Fibroblast of mammary gland (primary cell): Measurements from ENCODE around the gene AGPAT4.
A peak's percentile ranks its signal among the peaks of the same experiment; 100 is the strongest.

Experiments used
- DNase-seq: peaks from one replicate; pipeline ENCODE4 v3.0.0-alpha.2; 2010; ENCODE audit warnings: low read depth
- H3K4me3 ChIP-seq: 2 replicates; pipeline ENCODE4 v1.5.1; 2011; ENCODE audit warnings: low read depth, mild to moderate bottlenecking, low read length, moderate library complexity; ENCODE audit not compliant: control insufficient read depth
- TF ChIP-seq, protein P1 (sequence below): conservative IDR thresholded peaks from 2 replicates; pipeline ENCODE4 v1.5.1; 2011; ENCODE audit warnings: low read depth, low read length, inconsistent platforms; ENCODE audit not compliant: control insufficient read depth, insufficient read depth

Gene AGPAT4

DNA sequence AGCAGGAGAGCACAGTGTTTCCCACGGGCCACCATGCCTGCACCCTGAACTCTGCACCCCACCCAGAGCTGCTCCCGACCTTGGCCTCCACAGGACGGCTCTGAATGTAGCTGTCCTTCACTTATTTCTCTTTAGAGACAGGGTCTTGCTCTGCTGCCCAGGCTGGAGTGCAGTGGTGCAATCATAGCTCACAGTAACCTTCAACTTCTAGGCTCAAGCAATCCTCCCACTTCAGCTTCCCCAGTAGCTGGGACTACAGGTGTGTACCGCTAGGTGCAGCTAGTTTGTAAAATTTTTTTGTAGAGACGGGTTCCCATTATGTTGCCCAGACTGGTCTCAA is 130.9 kb downstream of the AGPAT4 start:
- TF ChIP-seq, protein P1, sequence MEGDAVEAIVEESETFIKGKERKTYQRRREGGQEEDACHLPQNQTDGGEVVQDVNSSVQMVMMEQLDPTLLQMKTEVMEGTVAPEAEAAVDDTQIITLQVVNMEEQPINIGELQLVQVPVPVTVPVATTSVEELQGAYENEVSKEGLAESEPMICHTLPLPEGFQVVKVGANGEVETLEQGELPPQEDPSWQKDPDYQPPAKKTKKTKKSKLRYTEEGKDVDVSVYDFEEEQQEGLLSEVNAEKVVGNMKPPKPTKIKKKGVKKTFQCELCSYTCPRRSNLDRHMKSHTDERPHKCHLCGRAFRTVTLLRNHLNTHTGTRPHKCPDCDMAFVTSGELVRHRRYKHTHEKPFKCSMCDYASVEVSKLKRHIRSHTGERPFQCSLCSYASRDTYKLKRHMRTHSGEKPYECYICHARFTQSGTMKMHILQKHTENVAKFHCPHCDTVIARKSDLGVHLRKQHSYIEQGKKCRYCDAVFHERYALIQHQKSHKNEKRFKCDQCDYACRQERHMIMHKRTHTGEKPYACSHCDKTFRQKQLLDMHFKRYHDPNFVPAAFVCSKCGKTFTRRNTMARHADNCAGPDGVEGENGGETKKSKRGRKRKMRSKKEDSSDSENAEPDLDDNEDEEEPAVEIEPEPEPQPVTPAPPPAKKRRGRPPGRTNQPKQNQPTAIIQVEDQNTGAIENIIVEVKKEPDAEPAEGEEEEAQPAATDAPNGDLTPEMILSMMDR, result no peak
- H3K4me3 ChIP-seq, result no peak overlapping the region
- DNase-seq, result no peak

DNA sequence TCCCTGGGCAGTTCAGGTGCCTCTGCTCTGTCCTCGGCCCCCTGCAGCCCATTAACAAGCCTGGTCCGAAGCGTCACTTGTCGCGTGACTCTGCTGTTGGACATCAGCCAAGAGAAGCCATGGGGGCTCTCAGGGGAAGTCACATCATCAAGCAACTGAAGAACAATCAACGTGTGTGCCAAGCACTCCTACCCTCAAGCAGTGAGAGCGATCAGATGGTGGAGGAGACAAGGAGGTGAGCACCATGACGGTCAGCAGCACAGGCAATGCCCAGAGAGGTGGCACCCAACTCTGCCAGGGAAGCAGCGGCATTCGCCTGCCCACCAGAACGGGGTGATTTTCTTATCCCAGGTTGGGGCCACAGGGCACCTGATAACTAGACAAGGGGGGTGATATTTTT is 132.7 kb downstream of the AGPAT4 start:
- TF ChIP-seq, protein P1, result no peak
- peak; percentile 19 for DNase-seq
- H3K4me3 ChIP-seq, result no peak overlapping the region

DNA sequence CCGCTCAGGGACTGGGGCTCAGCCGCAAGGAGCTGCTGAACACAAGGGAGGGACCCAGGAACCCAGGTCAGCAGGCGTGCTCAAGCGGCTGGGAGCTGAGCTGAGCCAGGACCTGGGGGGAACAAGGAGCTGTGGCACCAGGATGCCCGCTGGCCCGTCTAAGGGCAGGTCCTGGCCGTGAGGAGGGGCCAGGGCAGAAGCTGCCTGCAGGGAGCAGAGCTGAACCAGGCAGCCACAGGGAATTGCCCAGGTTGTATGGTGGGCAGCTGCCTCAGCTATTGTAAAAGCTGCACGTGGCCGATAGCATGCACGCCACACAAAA is 133.3 kb downstream of the AGPAT4 start:
- TF ChIP-seq, protein P1, result no peak
- DNase-seq, result no peak
- no peak overlapping the region for H3K4me3 ChIP-seq

DNA sequence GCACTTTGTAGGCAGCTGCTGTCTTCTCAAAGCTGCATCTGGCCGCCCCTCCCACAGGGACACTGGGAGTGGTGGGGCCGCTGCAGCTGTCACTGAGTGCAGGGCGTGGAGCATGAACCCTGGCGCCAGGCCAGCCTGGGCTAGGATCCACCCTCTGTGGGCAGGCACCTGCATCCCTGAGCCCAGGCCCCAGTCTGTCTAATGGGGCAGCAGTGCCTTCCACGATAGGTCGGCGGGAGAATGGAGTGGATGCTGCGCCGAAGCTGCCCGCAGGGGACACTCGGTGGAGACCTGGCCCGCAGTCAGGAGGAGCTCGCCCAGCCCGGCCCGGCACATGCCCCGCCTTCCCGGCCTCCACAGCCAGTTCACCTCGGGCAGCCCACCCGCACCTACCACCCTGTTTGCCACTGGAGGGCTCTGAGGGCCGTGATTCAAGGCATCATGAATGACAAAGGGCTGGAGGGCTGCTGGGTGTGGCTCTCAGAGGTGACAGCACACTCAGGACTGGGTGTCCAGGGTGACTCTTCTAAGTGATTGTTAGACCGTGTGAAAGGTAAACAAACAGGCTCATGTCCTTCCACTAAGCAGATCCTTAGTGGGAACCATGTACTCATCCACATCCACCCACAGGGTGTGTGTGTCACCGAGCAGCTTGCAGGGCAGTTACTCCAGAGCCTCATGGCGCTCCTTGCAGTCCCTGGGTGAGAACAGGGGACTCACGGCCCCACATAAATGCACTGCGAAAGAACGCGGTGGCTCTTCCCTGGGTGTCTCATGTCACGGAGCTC is 133.9 kb downstream of the AGPAT4 start:
- peak; percentile 48 for DNase-seq
- TF ChIP-seq, protein P1, result no peak

DNA sequence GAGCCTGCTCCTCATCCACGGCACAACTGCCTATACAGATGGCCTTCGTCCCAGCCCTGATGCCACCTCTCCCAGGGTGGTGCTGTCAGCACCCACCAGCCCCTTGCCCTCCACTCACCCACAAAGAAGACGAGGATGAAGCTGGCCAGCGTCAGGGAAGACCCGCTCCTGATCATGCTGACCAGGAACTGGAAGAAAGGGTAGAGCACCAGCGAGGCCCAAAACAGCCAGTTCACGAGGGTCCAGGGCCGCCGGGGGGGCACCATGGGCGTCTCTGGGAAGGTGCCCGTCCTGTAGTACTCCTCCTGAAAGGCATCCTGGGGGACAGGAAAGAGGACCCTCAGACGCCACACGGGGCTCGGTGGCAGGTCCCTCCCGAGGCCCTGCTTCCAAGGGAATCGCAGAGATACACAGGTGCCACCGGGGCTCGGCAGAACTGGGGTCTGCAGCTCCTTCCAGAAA is 134.5 kb downstream of the AGPAT4 start:
- TF ChIP-seq, protein P1, result no peak

More for the DNA sequence above, 133.9 kb downstream of the AGPAT4 start:
- H3K4me3 ChIP-seq, result no peak overlapping the region

DNA sequence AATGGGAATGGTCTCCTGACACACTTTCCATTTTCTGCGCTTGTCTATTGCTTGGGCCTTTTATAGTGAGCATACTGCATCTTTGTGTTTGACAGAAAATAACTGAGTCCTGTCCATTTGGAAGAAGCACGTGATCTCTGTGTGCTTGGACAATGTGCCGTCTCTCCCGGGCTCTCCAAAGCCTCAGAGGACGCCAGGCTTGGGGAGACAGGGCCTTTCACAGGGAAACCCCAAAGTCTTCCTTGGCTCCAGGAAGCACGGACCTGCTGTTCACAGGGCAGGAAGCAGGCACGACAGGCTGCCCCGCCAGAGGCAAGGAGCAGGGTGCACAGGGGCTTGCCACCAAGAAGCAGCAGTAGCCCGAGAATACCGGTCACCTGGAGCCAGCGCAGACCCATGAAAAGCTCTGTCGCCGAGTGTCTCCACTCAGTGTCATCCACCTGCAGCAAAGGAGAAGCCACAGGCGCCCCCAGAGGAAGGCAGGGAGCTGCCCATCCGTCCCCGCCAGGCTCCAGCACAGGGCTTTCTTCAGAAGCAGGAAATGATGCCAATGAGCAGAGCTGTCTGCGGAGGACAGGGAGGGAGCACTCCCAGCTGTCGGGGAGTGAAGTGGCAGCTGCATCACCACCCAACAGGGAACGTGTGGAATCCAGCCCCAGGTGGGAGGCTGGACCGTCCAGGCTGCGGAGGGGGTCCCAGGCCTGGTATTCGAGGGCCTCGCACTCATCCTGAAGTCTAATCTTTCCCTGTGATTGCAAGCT is 135.1 kb downstream of the AGPAT4 start:
- no peak for DNase-seq
- TF ChIP-seq, protein P1, result no peak

More for the DNA sequence above, 134.5 kb downstream of the AGPAT4 start:
- H3K4me3 ChIP-seq, result no peak overlapping the region
- DNase-seq, result no peak

More for the DNA sequence above, 135.1 kb downstream of the AGPAT4 start:
- H3K4me3 ChIP-seq, result no peak overlapping the region
